AG04450 (cell line): ENCODE results near the gene EIF4E1B. TPM values are rescaled to one million over a fixed set of nuclear protein-coding genes. Genes with fewer than 3 reads are reported as not detected.

Experiments used
- CTCF ChIA-PET: fragments of 300-600, 350-600 bp; formaldehyde crosslinking; extraction: SDS; loops from one replicate; lab custom pipeline; 2022; ENCODE audit warnings: antibody characterized with exemption, inconsistent platforms; lab: Charles Lee
- POLR2A ChIA-PET: fragments of 350-600 bp; formaldehyde crosslinking; extraction: SDS; loops from one replicate; lab custom pipeline; 2021; ENCODE audit warnings: antibody characterized with exemption, inconsistent platforms; lab: Yijun Ruan, JAX
- DNase-seq: peaks from one replicate; pipeline ENCODE4 v3.0.0-alpha.2; 2011; ENCODE audit warnings: low read depth, low spot score
- H3K27ac ChIP-seq: one replicate; pipeline ENCODE4 v1.5.1; 2012; ENCODE audit warnings: low read depth, low read length, control low read depth
- H3K27me3 ChIP-seq: one replicate; pipeline ENCODE4 v1.6.0; 2012; ENCODE audit warnings: low read length; ENCODE audit not compliant: control insufficient read depth, insufficient read depth
- H3K4me3 ChIP-seq: 2 replicates; pipeline ENCODE4 v1.5.1; 2011; ENCODE audit warnings: mild to moderate bottlenecking, low read depth, low read length, control low read depth
- H3K9me3 ChIP-seq: 2 replicates; pipeline ENCODE4 v1.5.1; 2012; ENCODE audit warnings: low read length; ENCODE audit not compliant: control insufficient read depth, insufficient read depth
- CTCF ChIP-seq: IDR thresholded peaks from 2 replicates; pipeline ENCODE4 v1.5.1; 2011; ENCODE audit warnings: low read depth, low read length, control low read depth, inconsistent platforms
- polyA plus RNA-seq: library from polyadenylated mRNA; depleted of rRNA; stranded (reverse); fragments of >200 nt; gene quantifications from 2 replicates; pipeline ENCODE4 v1.2.3, GENCODE V29; 2011

EIF4E1B gene
- polyA plus RNA-seq, 1 experiment, result not detected

- Histone ChIP-seq H3K9me3 (no peaks in the 10 kb centered on the region), H3K4me3 (no peak overlapping the region), H3K27ac (no peak overlapping the region), H3K27me3 (no peaks in the 10 kb centered on the region)
- CTCF ChIA-PET, result interaction anchor here (1.4 to 2.9 kb wide), 4 partner anchors 32 to 54 kb away, joined by 4 to 8 read pairs (median 4); no protein-coding TSS in a partner anchor
- TF ChIP-seq CTCF, result no peak
- POLR2A ChIA-PET, result no interaction called here
- no peak for DNase-seq
These were observed 23.6 kb upstream of the EIF4E1B start for GRCh38 chr5:176606875-176607274.

GRCh38 chr5:176608142-176608705 lies 22.3 kb upstream of the EIF4E1B start:
- Histone ChIP-seq H3K9me3 (no peaks in the 10 kb centered on the region), H3K27me3 (no peaks in the 10 kb centered on the region), H3K27ac (no peak overlapping the region), H3K4me3 (no peak overlapping the region)
- no peak for TF ChIP-seq CTCF
- no peak for DNase-seq
- CTCF ChIA-PET, result interaction anchor here (2.0 to 2.9 kb wide), 2 partner anchors 35 to 53 kb away, joined by 8 to 9 read pairs; no protein-coding TSS in a partner anchor
- POLR2A ChIA-PET, result interaction anchor here (0.6 kb wide), 1 partner anchor 54 kb away, joined by 5 read pairs; no protein-coding TSS in a partner anchor

GRCh38 chr5:176608937-176609723 lies 21.3 kb upstream of the EIF4E1B start:
- ChIA-PET CTCF (interaction anchor here (0.7 to 2.9 kb wide), 3 partner anchors 36 to 54 kb away, joined by 3 to 9 read pairs (median 8); no protein-coding TSS in a partner anchor), POLR2A (interaction anchor here (0.6 kb wide), 1 partner anchor 40 kb away, joined by 5 read pairs; no protein-coding TSS in a partner anchor)
- Histone ChIP-seq H3K27ac (no peak overlapping the region), H3K4me3 (peak overlapping the region; percentile 73), H3K27me3 (no peaks in the 10 kb centered on the region), H3K9me3 (no peaks in the 10 kb centered on the region)
- no peak for TF ChIP-seq CTCF
- no peak for DNase-seq

DNA sequence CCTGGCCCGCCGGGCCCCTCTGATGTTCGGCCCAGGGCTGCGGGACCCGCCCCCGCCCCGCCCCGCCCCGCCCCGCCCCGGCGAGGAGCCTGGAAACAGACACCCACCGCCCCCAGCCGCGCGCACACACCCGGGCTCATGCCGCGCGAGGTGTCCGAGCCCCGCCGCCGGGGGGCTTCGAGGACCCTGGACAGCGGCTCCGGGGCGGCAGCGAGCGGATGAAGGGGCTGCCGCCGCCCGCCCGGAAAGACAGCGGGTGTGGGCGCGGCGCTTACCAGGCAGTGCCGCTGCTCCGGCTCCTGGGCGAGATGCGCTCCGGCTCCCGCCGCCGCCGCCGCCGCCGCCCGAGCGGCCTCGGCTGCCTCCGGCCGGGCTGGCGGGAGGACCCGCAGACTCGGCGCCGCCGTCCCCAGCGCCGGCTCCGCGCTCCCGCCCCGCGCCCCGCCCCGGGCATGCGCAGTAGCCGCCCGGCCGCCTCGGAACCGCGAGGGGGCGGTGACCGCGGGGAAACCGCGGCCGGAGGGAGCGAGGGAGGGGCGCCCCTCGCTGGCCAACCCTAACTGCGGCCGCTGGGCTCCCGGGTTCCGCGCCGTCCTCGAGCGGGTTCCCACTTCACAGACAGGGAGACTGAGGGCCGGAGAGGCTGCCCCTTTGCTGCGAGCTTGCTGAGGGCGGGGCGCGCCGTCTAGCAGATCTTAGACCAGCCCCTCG lies 20.6 kb upstream of the EIF4E1B start, which contains the start of gene GPRIN1:
TSS of gene GPRIN1 (minus strand) at position 433 of the 711 bp plus-strand sequence. CDS start 10,322 bp downstream, outside the sequence.
- ChIA-PET CTCF (interaction anchor here (0.6 to 2.9 kb wide), 3 partner anchors 51 to 217 kb away, joined by 3 to 8 read pairs (median 3); no protein-coding TSS in a partner anchor), POLR2A (interaction anchor here (0.6 kb wide), 2 partner anchors 22 to 39 kb away, joined by 4 to 5 read pairs; no protein-coding TSS in a partner anchor)
- no peak for DNase-seq
- no peak within 1 kb of the TSS for H3K27ac ChIP-seq
- peak; percentile 28; the same call in 1 of the 2 replicates for TF ChIP-seq CTCF
- no peaks in the 10 kb centered on the region for H3K27me3 ChIP-seq
- H3K9me3 ChIP-seq, result no peaks in the 10 kb centered on the region
- peak within 1 kb of the TSS; percentile 73 for H3K4me3 ChIP-seq
